SW 1271 (cell line): ENCODE data around the gene BUB1B.
A peak's percentile ranks its signal among the peaks of the same experiment; 100 is the strongest.
"Not testable (repeated sequence)": the region's sequence is repeated elsewhere in the genome, so short reads cannot be mapped to it uniquely, and the experiment has no call there.

Experiments
- DNase-seq, 2 experiments: peaks; one replicate each; lab custom pipeline; 2025; lab: John Stamatoyannopoulos, UW

BUB1B gene

DNA sequence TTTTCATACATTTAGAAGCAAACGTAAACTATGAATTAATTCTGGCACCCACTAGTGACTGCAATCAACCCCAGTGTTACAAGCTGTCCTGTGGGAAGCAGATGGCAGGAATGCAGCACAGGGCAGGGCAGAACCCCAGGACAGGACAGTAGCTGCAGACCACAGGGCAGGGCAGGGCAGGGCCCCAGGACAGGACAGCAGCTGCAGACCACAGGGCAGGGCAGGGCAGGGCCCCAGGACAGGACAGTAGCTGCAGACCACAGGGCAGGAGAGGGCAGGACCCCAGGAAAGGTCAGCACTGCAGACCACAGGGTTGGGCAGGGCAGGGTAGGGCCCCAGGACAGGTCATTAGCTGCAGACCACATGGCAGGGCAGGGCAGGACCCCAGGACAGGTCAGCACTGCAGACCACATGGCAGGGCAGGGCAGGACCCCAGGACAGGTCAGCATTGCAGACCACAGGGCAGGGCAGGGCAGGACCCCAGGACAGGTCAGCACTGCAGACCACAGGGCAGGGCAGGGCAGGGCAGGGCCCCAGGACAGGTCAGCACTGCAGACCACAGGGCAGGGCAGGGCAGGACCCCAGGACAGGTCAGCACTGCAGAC lies 24.9 kb upstream of the BUB1B start:
- DNase-seq, result not testable (repeated sequence)

DNA sequence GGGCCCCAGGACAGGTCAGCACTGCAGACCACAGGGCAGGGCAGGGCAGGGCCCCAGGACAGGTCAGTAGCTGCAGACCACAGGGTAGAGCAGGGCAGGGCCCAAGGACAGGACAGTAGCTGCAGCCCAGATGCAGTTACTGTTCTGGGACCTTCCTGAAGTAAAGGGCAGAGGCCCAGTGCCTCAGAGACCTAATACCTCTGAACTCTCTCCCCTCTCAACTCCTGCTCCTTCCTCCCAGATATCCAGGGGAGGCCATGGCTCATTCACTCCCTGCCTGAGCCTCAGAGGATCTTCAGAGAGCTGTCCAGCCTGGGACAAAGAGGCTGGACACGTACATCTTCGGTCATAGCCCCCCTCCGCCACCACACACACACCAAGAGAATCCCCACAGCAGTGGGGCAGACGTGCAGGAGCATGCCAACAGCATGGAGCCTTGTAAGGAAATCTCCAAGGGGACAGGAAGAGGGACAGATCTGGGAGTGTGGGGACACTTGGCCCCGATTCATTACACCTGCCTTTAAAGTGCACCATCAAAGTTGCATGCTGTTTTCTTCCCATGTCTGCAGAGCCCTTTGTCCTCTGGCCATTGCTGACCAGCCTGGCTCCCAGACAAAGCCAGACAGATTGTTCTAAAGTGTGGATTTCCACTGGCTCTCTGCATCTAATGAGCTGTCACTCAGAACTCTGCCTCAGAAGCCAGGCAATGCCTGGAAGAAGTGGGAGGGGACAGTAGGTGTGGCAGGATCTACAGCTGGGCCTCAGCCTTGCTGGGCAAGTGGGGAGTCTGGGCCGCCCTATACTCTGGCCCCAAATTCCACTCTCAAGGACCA lies 24.2 kb upstream of the BUB1B start:
- no peak for DNase-seq

DNA sequence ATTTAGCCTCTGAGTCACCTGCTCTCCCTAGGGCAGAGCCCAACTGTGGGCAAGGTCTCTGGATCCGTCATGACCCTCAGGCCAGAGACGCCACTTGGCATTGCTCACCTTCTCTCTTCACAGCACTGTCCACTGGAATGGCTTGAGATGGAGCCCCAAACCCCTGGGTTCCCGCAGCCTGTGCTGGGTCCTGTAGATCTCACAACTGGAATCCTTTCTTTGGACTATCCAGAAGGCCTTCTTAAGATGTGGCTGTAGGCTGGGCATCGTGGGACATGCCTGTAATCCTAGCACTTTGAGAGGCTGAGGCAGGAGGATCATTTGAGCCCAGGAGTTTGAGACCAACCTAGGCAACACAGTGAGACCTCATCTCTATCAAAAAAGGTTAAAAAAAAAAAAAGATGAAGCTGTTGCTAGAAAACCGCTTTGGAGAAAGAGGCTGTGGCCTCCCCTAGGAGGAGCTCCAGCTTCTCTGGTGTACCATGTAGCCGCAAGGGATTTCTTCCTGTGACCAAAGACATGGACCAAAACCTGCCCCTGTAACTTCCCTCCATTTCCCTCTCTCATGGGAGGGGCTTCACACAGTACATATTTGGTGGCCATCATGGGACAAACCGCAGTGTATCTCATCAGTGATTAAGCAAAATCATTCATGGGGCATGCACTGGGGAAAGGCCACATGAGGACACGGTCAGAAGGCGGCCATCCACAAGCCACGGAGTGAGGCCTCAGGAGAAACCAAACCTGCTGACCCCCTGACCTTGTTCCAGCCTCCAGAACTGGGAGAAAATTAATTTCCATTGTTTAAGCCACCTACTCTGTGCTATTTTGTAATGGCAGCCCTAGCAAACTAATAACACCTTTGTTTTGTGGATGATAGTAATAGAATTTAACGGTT lies 23.3 kb upstream of the BUB1B start:
- no peak for DNase-seq

DNA sequence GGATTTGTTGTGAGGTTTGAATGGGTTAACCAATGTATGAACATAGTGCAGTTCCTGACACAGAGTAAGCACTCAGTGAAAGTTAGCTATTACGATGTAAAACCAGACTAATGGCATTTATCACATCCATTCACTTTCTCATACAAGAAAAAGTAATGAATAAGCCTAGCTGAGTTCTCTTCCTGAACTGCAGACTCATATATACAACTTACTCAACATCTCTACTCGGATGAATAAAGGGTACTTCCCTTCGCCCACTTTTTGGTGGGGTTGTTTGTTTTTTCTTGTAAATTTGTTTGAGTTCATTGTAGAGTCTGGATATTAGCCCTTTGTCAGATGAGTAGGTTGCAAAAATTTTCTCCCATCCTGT lies 22.7 kb upstream of the BUB1B start:
- DNase-seq, result not testable (repeated sequence)

DNA sequence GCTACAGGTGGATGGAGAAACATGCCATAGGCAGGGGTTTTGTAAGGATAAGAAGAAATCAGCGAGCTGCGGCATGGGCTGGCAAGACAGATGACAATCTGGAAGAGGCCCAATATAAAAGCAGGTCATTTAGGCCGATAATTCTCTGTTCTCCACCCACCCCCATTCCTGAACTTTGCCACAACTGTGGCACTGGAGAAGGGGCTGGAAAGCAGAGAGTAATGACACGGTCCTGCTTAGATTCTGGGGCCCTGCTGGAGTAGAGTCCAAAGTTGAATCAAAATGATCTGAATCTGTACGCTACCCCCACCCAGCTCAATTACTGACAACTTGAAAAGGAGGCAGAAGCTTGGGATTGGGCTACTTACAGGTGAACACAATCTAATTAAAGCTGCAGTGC lies 18.4 kb upstream of the BUB1B start:
- no peak for DNase-seq

DNA sequence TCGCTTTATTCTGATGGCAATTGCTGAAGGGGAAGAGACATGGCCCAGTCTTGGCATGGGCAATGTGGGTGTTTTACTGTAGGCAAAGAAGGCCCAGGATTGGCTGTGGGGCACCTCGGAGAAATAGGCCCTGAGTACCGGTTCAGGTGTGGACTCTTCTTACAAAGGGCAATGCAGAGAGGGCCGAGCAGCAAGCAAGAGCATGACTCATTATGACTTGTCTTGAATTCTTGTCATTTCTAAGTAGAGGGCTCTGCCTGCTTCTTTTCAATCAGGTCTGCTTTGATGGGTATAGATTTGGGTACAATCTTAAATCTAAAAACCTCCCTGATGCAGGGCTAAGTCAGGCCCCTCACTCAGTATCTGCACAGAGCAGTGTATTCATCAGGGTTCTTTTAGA lies 14.8 kb upstream of the BUB1B start:
- DNase-seq, result peak in 1 of 2 experiments; percentile 2

DNA sequence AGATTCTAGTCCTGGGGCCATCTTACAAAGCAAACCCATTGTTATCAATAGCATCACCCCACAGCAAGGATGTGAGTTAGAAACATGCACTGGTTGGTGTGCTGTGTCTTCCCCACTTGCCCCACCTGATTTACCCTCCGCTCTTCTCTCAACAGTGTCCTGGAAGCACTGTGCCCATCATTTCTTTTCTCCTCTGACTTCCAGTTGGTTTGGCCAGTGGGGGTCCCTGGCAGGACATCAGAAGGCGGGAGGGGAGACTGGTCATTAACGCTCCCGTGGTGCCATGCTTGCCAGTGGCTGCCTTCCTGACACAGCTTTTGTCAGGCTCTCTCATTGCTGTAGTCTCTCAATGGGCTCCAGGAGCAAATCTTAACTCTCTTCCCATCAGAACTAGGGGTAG lies 11.5 kb upstream of the BUB1B start:
- DNase-seq, result no peak

DNA sequence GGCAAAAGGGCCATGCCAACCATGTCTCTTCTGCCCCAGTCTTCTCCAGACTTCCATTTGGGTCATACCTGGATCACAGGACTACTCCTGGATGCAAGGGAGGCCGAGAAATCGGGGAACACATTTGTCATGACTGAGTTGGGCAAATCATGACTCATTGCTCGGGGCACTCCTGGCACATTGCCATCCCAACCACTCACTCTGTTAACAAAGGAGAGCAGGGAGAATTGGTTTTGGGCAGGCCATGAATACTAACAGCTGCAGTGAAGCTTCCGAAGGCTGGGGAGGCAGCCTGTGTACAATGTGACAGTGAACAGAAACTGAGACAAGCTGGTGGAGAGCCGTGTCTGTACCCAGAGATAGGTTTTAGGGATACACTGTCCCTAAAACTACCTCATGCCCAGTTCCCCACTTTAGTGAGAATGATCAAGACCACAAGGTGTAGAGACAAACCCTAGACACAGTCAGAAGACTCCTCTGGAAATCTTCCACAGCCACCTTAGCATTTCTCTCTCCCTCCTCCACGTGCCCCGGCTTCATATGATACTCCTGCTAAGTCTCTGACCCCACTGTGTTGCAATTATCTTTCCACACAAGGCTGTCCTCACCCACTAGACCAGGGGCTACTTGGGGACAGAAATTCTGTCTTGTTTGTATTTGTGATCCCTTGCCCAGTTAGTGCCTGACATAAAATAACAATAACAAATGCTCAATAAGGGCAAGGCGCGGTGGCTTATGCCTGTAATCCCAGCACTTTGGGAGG lies 10.5 kb upstream of the BUB1B start:
- no peak for DNase-seq

DNA sequence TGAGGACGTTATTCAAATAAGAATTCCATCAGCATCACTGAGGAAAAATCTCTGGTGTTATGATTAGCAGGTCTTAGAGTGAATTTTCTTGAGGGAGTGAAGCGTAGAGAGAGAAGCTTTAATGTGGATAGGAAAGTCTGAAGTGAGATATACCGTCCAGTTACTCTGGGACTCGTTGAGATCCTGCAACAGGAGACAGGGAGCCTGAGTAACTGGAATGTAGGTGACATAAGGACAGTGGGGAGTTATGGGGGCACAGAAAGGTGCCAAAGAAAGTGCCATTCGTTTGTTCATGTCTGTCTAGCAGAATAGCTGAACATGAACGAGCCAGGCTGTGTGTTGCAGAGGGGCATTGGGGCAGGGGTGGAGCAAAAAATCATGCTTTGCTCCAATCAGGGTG lies 9.4 kb upstream of the BUB1B start:
- no peak for DNase-seq

DNA sequence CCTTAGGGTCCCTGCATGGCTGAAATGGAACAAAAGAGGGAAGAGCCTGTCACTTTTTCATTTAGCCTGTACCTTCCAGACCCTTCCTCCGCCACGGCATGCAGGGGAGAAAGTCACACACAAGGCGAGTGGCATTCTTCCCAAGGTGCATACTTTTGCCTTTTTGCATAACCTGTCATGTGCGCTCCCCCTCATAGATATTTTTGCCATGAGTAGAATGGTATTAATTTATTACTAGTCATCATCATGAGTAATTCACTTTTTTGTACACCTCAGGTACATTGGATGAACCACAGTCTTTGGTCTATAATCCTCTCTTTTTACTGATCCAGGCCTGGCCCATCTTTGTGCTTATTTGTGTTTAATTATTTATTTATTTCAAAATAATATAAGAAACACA lies 8.9 kb upstream of the BUB1B start:
- DNase-seq, result no peak

DNA sequence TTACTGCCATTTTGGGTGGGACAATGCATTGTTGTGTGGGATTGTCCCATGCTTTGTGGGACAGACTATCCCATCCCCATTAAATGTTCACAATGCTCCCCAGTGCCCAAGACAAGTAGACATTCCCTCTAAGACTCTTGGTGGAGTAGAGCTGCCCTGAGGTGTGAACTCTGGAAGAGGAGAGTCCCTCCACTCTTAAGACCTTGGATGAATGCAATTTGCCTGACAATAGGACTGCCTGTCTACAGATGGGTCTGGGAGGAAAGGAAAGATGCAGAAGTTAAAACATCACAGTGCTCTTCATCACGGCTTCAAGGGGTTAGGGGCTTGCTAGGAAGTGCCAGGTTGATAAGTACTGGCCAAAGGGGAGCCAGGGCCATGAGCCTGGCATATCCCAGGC lies 6.0 kb upstream of the BUB1B start:
- DNase-seq, result not testable (repeated sequence)

DNA sequence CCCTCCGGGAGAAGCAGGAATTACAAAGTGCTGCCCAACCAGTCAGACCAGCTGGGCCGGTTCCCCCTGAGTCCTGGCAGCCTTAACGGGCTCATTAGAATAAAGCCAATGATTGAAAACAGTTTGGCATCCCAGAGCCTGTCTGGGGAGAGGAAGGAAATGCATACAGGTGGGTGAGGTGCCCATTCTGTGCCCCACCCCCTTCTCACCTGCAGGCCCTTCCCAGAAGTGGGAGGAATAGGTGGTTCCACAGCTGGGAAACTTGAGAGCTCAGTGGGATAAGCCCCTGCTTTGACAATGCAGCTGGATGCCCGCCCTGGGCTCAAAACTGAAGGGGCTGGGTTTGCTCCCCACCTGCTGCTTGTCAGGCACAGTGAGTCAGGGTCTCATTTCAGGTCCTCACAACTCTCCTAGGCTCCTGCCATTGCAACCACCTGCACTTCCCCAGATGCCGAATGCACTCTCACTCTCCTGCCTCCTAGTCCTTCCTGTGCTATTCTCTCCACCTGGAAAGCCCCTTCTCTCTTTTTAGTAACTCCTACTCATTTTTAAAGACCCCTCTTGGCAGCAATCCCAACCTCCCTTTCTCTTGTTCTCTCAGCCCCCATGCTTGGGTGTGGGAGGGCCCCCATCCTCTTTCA lies 5.5 kb upstream of the BUB1B start:
- no peak for DNase-seq

DNA sequence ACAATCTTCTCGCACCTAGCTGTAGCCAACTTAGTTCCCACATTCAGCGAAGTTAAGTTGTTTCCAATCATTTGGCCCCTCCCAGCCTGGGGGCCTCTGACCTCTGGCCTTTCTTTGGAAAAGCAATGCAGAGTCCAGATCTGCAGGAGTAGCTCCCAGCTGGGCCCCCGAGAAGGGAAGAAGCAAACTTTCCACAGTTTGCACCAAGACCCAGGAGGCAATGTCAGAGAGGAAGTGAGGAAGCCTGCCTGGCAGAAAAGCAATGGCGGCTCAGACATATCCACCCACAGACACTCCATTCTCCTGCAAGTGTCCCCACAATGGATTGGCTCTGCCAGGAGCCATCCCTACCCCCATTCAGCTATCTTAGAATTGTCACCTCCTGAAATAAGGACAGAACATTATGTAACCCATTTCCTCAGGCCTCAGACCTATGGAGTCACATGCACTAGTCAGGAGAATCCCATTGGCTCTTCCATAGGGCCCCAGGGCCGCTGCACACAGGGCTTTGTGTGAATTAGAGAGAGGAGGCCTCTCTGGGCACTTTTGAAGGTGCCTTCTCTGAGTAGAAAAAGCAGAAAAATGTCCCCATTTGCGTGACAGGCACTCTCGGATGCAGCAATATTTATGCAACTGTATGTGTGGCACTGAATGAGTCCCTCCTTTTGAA lies 3.0 kb upstream of the BUB1B start:
- no peak for DNase-seq

DNA sequence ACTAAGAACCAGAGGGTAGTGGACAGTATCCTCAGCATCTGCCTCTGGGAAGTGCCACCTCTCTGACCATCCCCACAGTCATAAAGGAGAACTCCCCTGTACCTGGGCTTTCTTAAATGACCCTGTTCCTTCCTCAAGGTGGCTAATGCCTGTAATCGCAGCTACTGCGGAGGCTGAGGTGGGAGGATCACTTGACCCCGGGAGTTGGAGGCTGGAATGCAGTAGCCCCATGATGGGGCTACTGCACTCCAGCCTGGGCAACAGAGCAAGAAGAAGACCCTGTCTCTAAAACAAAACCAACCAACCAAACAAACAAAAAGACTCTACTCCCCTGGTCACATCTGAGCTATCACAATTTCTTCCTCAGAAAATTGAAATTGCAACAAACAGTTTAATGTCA lies 848 bp upstream of the BUB1B start:
- no peak for DNase-seq

DNA sequence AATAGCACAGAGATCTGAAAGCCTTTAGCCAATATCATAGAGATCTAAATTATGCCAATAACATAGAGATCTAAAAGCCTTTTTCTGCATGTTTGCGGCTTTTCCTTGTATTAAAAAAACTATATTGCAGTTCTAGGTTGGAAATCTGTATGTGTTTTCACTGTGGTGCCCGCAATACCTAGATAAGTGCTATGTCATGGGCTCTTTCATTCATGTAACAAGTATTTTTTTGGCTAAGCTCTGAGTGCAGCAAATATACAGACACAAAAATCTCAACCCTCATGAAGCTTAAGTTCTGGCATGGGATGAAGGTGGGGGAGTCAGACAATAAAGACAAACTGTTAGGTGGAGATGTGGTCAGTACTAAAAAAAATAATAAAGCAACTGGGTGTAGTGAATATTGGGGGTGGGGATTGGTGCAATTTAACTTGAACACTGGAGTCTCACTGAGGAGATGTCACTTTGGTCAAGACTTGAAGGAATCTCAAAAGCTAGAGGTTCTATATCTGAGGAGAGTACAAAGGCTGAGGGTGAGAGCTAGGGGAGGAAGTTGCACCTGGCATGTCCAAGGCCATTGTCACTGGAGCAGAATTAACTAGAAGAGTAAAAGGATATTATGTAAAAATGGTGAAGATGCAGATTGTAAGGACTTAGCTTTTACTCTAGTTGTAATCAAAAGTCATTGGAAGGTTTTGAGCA lies 973 bp downstream of the BUB1B start:
- no peak for DNase-seq

DNA sequence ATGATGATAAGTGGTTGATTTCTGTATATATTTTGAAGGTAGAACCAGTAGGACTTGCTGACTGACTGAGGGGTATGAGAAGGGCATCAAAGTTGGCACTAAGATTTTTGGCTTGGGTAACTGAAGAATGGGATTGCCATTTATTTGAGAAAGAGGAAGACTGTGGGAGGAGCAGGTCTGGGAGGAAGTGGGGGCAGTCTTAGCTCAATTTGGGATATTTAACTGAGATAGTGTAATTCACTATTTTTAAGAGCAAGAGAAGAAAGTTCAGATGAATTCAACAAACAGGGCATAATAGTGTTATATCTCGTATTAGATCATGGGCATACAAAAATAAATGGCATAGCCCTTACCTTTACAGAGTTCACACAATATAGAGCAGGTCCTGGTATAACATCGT lies 1.7 kb downstream of the BUB1B start:
- DNase-seq, result no peak

DNA sequence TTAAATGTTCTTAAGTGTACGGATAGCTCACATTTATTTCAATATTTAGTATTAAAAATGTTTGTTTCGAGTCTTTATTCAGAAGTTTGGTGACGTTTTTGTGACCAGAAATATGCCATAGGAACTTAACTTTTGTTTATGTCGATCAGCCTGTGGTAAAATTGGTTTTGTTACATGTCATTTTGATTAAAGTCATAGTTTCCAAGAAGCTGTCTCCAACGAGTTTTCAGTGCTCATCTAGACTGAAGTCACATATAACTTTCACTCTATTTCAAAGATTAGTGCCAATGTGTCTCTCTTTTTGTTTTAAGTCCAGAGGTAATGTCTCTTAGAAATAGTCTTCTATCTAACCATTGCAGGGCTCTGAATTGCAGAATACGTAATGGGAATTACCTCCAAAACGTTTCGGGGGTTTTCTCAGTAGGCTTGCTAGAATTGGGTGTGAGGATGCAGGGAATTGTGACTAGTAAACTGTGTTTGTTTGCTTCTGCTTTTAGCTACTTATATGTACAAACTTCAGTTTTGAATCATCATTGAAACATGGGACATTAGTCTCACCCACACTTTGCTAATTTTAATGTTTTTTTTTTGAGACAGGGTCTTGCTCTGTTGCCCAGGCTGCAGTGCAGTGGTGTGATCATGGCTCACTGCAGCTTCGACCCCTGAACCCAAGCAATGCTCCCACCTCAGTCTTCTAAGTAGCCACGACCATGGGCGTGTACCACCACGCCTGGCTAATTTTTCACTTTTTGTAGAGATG lies 3.0 kb downstream of the BUB1B start:
- DNase-seq, result no peak

DNA sequence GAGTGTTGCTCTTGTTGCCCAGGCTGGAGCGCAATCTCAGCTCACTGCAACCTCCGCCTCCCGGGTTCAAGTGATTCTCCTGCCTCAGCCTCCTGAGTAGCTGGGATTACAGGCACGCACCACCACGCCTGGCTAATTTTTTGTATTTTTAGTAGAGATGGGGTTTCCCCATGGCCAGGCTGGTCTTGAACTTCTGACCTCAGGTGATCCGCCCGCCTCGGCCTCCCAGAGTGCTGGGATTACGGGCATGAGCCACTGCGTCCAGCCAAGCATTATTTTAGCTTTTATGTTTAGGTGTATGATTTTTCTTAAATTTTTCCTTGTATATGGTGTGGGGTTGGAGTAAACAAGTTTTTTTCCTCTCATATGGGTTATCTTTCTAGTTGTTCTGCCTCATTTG lies 6.5 kb downstream of the BUB1B start:
- not testable (repeated sequence) for DNase-seq

DNA sequence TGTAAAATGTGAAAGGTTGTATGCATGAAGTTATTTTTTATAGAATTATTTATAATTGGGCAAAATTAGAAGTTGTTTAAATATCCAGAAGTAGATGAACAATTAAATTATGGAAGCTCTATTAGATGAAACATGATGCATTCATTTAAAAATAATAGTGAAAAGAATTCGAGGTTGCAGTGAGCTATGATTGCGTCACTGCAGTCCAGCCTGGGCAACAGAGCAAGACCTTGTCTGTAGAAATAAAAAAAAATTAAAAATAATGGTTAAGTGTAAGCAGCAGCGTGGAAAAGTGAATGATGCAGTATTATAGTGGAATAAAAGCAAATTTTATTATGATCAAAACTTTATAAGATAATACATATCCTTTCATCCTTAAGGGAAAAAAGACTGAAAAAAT lies 14.3 kb downstream of the BUB1B start:
- no peak for DNase-seq
